Cardiac muscle cell (in vitro differentiated cells and primary cell): ENCODE results near the gene PGAM5. TPM values are rescaled to one million over a fixed set of nuclear protein-coding genes. Genes with fewer than 3 reads are reported as not detected.

ENCODE experiments used
- DNase-seq, 2 donors: peaks; one replicate each; pipeline versions ENCODE4 v3.0.0 to v3.0.0-alpha.2; 2010 to 2017; ENCODE audit warnings: low read depth in 1 of 2, low spot score in 1 of 2
- H3K27ac ChIP-seq: fragments of 200-600 bp; sonication (generic); 2 replicates; pipeline ENCODE4 v1.5.1; 2016
- H3K27me3 ChIP-seq: fragments of 200-600 bp; sonication (generic); 2 replicates; pipeline ENCODE4 v1.6.0; 2016; ENCODE audit warnings: control low read depth
- H3K36me3 ChIP-seq: fragments of 200-600 bp; sonication (generic); 2 replicates; pipeline ENCODE4 v1.5.1; 2016; ENCODE audit warnings: control low read depth
- H3K4me1 ChIP-seq: fragments of 200-600 bp; sonication (generic); 2 replicates; pipeline ENCODE4 v1.8.1; 2017; ENCODE audit warnings: low read depth, mild to moderate bottlenecking, mixed run types
- H3K4me3 ChIP-seq: fragments of 200-600 bp; sonication (generic); 2 replicates; pipeline ENCODE4 v1.5.1; 2016; ENCODE audit warnings: mild to moderate bottlenecking
- H3K9me3 ChIP-seq: fragments of 200-600 bp; sonication (generic); 2 replicates; pipeline ENCODE4 v1.5.1; 2017; ENCODE audit warnings: low read depth, mild to moderate bottlenecking, control low read depth
- polyA plus RNA-seq: library from polyadenylated mRNA; unstranded; fragments of >200 nt; fragmentation: Nextera tagmentation; extraction: Ambion mirVana; gene quantifications from 2 replicates; pipeline ENCODE4 v1.2.1, GENCODE V29; 2016
- total RNA-seq: library from RNA; depleted of rRNA; stranded (reverse); fragments of >200 nt; gene quantifications from 2 replicates; pipeline ENCODE4 v1.2.3, GENCODE V29; 2016
- TF ChIP-seq, protein P1 (sequence below): IDR thresholded peaks from 2 replicates; pipeline ENCODE4 v1.5.1; 2012; ENCODE audit warnings: low read depth, mild to moderate bottlenecking, low read length

The PGAM5 gene
- total and polyA plus RNA-seq, 2 experiments from 2014 or later = 23.8 to 28.5 TPM

DNA sequence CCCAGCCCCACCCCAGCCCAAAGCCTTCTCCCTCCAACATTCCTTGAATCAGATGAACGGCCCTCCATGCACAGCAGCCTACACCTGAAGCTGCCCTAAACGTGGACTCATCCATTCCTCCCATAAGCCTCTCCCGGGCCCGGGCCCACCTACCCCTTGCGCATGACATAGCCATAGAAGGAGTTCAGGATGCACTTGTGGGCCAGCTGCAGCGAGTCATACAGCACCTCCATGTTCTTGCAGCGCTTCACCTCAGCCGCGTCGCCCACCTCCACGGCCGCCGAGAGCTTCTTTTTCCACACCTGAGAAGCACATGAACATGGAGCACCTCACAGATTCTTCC, 45.5 kb upstream of the PGAM5 start:
- Histone ChIP-seq H3K4me3 (no peak overlapping the region), H3K4me1 (no peaks in the 10 kb centered on the region), H3K36me3 (peaks cover 40% of the 10 kb centered on the region), H3K9me3 (no peaks in the 10 kb centered on the region), H3K27ac (no peak overlapping the region), H3K27me3 (no peaks in the 10 kb centered on the region)
- TF ChIP-seq, protein P1, sequence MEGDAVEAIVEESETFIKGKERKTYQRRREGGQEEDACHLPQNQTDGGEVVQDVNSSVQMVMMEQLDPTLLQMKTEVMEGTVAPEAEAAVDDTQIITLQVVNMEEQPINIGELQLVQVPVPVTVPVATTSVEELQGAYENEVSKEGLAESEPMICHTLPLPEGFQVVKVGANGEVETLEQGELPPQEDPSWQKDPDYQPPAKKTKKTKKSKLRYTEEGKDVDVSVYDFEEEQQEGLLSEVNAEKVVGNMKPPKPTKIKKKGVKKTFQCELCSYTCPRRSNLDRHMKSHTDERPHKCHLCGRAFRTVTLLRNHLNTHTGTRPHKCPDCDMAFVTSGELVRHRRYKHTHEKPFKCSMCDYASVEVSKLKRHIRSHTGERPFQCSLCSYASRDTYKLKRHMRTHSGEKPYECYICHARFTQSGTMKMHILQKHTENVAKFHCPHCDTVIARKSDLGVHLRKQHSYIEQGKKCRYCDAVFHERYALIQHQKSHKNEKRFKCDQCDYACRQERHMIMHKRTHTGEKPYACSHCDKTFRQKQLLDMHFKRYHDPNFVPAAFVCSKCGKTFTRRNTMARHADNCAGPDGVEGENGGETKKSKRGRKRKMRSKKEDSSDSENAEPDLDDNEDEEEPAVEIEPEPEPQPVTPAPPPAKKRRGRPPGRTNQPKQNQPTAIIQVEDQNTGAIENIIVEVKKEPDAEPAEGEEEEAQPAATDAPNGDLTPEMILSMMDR = no peak
- DNase-seq = no peak

- Histone ChIP-seq H3K36me3 (peaks cover 36% of the 10 kb centered on the region), H3K4me1 (no peaks in the 10 kb centered on the region), H3K27me3 (no peaks in the 10 kb centered on the region), H3K4me3 (no peak overlapping the region), H3K9me3 (no peaks in the 10 kb centered on the region), H3K27ac (no peak overlapping the region)
- no peak for DNase-seq
- TF ChIP-seq, protein P1 = no peak
These were observed 44.8 kb upstream of the PGAM5 start for GRCh38 chr12:132665794-132666193.

DNA sequence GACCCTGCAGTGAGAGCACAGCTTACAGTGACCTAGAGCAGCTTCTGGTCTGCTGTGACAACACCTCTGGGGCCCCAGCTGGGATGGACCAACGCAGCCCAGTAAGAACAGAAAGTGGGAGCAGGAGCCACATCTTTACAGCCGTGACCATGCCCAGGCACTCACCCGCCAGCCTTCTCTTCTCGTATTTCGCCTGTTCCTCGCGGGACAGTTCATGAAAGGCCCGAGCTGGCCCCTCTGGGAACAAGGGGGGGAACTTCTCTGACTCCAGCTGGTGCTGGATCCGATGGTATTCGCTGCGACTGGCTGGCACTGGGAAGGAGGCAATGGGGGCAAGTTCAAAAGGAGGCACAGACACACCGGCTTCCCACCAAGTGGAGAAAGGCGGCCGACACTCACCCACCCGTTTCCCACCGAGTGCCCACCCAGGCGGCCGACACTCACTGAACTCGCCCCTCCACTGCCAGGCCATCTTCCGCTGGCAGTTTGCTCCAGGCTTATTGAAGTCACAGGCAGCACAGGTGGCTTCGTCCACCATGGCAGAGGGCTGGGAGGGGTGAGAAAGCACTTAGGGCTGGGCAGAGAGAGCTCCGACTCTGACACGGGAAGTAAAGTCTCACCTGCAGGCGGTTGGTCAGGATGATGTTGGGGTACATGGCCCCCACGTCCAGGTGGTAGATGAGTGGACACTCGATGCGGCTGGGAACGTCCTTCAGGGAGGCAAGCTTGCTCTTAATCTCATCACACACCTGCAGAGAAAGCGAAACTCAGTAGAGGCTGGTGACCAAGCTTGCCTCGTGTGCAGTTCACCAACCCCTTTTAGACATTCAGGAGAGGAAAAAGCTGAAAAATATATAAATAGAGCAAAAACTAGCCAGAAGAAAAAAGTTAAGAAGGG, 42.2 kb upstream of the PGAM5 start:
- TF ChIP-seq, protein P1 = no peak
- H3K27me3 ChIP-seq = no peaks in the 10 kb centered on the region
- H3K4me1 ChIP-seq = no peaks in the 10 kb centered on the region
- H3K36me3 ChIP-seq = peaks cover 31% of the 10 kb centered on the region
- H3K27ac ChIP-seq = no peak overlapping the region
- no peak overlapping the region for H3K4me3 ChIP-seq
- DNase-seq = no peak
- no peaks in the 10 kb centered on the region for H3K9me3 ChIP-seq

- no peaks in the 10 kb centered on the region for H3K9me3 ChIP-seq
- no peaks in the 10 kb centered on the region for H3K27me3 ChIP-seq
- H3K4me3 ChIP-seq = no peak overlapping the region
- DNase-seq = peak in 1 of 2 donors; percentile 6
- H3K36me3 ChIP-seq = peaks cover 31% of the 10 kb centered on the region
- H3K4me1 ChIP-seq = no peaks in the 10 kb centered on the region
- TF ChIP-seq, protein P1 = no peak
- H3K27ac ChIP-seq = no peak overlapping the region
These were observed 41.3 kb upstream of the PGAM5 start for GRCh38 chr12:132669166-132669879.

- H3K4me1 ChIP-seq = no peaks in the 10 kb centered on the region
- no peak overlapping the region for H3K27ac ChIP-seq
- no peak for DNase-seq
- no peaks in the 10 kb centered on the region for H3K27me3 ChIP-seq
- peaks cover 17% of the 10 kb centered on the region for H3K36me3 ChIP-seq
- TF ChIP-seq, protein P1 = no peak
- no peaks in the 10 kb centered on the region for H3K9me3 ChIP-seq
- no peak overlapping the region for H3K4me3 ChIP-seq
These were observed 38.5 kb upstream of the PGAM5 start for GRCh38 chr12:132672116-132672515.
